WI38 (cell line): ENCODE measurements around the gene SPHK1.
"Not testable (repeated sequence)": the region's sequence is repeated elsewhere in the genome, so short reads cannot be mapped to it uniquely, and the experiment has no call there.

Source experiments
- H3K4me3 ChIP-seq: 2 replicates; pipeline ENCODE4 v1.5.1; 2011; ENCODE audit warnings: low read depth, mild to moderate bottlenecking, control low read depth, low read length
- TF ChIP-seq, protein P1 (sequence below): IDR thresholded peaks from 2 replicates; pipeline ENCODE4 v1.5.1; 2012; ENCODE audit warnings: low read depth, mild to moderate bottlenecking, control low read depth, low read length

SPHK1 gene

DNA sequence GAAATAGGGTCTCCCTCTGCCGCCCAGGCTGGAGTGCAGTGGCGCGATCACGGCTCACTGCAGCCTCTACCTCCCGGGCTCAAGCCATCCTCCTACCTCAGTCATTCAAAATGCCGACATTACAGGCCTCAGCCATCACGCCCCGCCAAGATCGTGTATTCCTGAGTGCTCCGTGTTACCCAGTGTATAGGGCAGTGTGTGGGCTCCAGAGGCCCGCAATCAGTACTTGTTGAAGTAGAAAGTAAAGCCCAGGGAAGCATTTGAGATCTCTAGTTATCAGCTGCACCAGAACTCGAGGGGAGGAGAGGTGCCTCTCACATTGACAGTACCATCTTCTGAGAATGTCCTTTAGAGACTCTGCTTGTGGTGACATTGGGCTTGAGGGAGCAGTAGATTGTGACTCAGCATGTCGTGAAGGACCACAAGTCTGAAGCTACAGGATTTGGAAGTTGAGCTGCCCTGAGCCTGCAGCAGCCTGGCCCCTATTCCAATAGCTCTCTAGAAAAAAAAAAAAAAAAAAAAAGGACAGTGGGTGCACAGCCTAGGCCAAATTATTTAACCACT is 29.6 kb upstream of the SPHK1 start:
- no peak overlapping the region for H3K4me3 ChIP-seq
- TF ChIP-seq, protein P1, sequence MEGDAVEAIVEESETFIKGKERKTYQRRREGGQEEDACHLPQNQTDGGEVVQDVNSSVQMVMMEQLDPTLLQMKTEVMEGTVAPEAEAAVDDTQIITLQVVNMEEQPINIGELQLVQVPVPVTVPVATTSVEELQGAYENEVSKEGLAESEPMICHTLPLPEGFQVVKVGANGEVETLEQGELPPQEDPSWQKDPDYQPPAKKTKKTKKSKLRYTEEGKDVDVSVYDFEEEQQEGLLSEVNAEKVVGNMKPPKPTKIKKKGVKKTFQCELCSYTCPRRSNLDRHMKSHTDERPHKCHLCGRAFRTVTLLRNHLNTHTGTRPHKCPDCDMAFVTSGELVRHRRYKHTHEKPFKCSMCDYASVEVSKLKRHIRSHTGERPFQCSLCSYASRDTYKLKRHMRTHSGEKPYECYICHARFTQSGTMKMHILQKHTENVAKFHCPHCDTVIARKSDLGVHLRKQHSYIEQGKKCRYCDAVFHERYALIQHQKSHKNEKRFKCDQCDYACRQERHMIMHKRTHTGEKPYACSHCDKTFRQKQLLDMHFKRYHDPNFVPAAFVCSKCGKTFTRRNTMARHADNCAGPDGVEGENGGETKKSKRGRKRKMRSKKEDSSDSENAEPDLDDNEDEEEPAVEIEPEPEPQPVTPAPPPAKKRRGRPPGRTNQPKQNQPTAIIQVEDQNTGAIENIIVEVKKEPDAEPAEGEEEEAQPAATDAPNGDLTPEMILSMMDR: no peak

DNA sequence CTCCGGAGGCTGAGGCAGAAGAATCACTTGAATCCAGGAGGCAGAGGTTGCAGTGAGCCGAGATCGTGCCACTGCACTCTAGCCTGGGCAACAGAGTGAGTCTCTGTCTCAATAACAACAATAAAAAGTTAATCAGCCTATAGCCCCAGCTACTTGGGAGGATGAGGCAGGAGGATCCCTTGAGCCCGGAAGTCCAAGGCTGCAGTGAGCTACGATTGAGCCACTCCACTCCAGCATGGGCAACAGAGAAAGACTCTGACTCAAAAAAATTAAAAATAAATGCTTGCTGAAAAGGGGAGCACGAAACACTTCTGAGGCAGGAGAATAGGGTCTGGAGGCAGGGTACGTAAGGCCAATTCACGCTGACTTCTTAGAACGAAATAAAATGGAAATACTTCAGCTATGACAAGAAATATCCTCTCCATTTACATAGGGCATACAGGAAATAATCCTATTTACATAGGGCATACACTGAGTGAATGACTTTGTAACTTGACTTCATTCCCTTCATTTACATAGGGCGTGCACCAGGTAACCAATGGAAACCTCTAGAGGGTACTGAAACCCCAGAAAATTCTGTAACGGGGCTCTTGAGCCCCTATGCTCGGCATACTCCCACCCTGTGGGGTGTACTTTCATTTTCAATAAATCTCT is 27.5 kb upstream of the SPHK1 start:
- TF ChIP-seq, protein P1: no peak
- H3K4me3 ChIP-seq: no peak overlapping the region

DNA sequence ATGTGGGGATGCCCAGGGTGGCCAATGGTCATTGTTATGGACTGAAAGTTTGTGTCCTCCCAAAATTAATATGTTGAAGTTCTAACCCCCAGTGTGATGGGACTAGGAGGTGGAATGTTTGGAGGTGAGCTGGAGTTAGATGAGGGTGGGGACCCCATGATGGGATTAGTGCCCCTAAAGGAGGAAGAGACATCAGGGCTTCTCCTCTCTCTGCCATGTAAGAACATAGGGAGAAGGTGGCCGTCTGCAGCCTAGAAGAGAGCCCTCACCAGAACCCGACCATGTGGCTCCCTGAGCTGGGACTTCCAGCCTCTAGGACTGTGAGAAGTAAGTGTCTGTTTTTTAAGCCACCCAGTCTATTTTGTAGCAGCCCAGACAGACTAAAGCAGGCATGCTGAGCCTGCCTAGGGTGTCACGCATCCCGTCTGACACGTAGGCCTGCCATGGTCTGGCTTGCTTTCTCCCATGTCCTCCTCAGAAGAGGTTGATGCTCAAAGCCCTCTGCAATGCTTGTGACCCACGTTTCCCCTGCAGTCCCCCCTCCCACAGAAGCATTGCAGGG is 26.7 kb upstream of the SPHK1 start:
- TF ChIP-seq, protein P1: no peak
- H3K4me3 ChIP-seq: no peak overlapping the region

DNA sequence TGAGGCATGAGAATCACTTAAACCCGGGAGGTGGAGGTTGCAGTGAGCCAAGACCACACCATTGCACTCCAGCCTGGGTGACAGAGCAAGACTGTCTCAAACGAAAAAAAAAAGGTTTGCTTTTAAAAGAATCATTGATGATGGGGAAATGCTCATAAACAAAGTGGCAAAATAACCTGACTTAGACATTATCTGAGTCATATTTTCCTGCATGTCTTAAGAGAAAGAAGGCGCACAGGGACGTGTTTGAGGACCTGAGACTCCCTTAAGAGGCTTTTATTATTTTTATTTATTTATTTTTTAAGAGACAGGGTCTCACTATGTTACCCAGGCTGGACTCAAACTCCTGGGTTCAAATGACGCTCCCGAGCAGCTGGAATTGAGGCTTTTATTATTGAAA is 25.0 kb upstream of the SPHK1 start:
- H3K4me3 ChIP-seq: no peak overlapping the region
- TF ChIP-seq, protein P1: no peak

DNA sequence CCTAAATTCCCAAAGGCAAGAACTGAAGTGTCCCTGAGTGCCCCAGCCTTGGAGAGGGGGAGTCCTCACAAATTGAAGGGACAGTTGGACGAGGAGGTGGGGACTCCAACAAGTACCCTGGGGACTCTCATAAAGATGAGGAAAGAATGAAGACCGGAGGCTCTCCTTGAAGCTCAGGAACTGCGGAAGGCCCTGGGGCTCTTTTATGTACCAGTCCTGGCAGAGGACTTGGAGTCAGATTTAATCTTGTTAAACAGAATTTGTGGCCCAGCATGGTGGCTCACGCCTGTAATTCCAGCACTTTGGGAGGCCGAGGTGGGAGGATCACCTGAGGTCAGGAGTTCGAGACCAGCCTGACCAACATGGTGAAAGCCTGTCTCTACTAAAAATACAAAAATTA is 24.6 kb upstream of the SPHK1 start:
- not testable (repeated sequence) for H3K4me3 ChIP-seq

DNA sequence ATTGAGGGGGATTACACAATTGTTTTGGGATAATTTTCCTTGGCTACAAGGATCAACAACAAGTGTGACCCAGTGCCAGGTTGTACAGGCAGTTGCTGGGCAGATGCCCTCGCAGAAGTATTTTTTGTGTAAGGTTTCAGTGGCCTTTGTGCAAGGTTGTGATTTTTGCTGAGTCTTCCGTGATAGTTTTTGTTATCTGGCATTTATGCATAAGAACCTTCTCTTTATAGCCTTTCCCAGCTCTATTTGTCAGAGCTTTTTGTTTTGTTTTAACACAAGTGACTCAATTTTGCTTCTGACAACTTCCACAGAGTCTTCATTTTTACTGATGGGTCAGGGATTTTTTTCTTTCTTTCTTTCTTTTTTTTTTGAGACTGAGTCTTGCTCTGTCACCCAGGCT is 23.9 kb upstream of the SPHK1 start:
- H3K4me3 ChIP-seq: no peak overlapping the region
- TF ChIP-seq, protein P1: no peak

DNA sequence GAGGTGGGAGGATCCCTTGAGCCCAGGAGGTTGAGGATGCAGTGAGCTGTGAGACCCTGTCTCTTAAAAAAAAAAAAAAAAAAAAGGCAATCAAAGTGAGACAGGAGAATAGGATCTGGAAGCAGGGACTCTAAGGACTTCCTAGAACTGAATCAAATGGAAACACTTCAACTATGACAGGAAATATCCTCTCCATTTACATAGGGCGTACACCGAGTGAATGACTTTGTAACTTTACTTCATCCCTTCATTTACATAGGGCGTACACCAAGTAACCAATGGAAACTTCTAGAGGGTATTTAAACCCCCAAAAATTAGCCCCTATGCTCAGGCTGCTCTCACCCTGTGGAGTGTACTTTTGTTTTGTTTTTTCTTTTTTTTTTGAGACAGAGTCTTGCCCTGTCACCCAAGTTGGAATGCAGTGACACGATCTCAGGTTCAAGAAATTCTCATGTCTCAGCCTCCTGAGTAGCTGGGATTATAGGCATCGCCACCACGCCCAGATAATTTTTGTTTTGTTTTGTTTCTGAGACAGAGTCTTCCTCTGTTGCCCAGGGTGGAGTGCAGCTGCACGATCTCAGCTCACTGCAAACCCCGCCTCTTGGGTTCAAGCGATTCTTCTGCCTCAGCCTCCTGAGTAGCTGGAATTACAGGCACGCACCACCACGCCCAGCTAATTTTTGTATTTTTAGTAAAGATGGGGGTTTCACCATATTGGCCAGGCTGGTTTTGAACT is 21.1 kb upstream of the SPHK1 start:
- TF ChIP-seq, protein P1: no peak
- H3K4me3 ChIP-seq: no peak overlapping the region
